IPS-NIHi11 (cell line): ENCODE data around the gene RAPGEF1.

Experiments used
- DNase-seq: peaks from one replicate; pipeline ENCODE4 v3.0.0; 2012; ENCODE audit warnings: mixed read lengths, low spot score

RAPGEF1 gene

GRCh38 chr9:131625508-131625787 lies 114.4 kb downstream of the RAPGEF1 start:
- no peak for DNase-seq

- no peak for DNase-seq
Observed at GRCh38 chr9:131624636-131625507, 115.0 kb downstream of the RAPGEF1 start.

DNA sequence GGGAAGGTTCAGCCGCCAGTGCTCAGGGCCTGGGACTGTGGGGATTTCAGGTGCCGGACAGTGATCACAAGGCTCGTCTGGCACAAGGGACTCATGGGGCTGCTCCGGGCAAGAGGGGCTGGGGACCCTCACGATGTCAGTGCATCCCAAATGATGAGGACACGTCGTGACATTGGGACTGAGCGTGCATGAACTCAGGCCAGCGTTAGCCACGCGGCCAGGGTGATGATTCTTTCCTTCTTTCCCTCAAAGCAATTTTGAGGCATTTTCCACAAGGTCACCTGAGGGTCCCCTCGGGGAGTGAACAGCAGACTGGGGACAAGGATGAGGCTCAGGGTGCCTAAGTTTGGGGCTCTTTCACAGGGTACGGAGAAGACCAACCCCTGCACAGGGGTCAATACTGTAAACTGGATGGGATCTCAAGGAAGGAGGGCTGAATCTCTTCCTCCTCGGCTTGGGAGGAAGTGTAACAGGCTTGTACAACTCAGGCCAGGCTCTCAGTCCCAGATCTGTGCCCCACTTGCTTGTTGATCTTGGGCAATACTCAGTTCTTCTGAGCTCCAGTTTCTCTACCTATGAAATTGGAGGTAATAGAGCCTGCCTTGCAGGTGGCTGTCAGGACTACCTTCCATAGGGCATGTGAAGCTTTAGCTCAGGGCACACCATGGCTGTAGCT lies 116.1 kb downstream of the RAPGEF1 start:
- DNase-seq: no peak

- DNase-seq: no peak
Observed at GRCh38 chr9:131622523-131622922, 117.4 kb downstream of the RAPGEF1 start.

DNA sequence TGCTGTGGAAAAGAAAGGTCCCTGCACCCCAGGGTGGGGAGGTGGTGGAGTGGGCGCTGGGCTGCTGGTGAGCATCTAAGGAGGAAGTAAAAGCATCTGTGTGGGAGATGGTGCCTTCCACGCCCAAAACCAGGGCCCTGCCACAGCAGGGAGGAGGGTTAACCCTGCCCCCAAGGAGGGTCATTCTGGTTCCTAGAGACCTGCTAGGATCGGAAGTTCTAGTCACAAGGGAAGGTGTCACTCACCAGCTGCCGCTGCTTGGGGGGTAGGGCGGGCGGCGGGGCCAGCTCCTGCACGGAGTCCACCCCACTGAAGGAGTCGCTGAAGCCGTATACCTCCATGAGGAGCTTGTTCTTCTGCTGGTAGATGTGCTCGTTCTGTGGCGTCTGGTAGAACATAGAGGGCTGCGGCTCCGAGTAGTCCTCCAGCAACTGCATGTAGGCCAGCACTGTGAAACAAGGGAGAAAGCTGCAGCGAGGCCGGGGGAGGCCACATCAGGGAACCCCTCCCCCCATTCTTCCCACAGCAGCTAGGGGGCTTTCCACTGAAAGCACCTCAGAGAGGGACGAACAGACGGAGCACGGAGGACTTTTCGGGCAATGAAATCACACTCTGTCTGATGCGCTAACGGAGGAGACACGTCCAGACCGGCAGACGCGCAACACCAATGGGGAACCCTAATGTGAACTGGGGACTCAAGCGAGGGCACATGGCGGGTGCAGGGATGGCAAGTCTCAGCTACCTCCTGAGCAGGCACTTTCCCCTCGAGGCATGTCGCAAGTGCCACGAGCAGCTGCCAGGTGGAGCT lies 118.1 kb downstream of the RAPGEF1 start:
- DNase-seq: no peak

DNA sequence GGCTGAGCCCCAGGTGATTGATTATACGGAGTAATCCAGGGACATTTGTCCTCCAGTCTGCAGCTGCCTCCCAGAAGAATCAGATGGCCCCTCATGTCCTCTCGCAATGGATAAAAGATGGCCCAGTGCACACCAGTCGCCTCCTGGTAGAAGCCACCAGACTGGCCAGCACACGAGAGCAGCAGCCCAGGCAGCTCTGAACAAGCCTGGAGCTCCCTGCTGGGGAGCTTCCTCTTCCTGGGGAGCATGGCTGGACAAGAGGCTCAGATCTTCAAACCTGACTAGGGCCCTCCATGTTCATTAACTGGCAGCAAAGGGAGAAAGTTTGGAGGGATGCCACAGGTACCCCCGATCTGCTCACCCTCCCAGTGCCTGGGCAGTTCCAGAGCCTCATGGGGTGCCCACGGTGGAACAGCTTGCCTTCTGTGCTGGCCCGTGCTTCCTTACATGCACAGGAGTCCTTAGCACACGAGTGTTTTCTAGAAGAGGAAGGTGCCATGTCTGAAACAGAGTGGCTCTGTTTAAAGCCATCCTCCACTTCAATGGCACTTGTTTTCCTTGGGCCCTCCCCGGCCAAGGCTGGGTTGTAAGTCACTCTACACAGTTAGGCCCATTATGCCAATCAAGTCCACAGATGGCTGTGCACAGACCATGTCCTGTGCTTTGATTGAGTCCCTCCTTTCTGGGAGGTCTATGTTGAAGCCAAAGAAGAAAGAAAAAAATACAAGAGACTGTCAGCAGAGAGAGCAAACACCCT lies 118.9 kb downstream of the RAPGEF1 start:
- no peak for DNase-seq

DNA sequence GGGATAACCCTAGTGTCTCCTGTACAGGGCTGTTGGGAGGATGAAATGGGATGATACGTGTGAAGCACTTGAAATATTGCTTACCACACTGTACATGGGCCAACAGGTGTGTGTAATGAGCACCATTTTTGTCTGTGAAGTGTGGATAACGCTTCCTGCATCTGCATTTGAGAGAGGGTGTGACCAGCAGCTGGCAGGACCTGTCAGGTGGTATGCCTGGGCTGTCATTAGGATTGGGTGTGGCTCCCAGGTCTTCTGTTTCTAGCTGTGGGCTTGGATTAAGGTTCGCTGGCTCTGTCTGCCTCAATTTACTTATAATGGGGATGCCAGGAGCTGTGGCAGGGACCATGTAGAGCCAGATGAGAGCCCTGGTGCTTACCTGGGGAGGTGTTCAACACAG lies 120.2 kb downstream of the RAPGEF1 start:
- DNase-seq: no peak

DNA sequence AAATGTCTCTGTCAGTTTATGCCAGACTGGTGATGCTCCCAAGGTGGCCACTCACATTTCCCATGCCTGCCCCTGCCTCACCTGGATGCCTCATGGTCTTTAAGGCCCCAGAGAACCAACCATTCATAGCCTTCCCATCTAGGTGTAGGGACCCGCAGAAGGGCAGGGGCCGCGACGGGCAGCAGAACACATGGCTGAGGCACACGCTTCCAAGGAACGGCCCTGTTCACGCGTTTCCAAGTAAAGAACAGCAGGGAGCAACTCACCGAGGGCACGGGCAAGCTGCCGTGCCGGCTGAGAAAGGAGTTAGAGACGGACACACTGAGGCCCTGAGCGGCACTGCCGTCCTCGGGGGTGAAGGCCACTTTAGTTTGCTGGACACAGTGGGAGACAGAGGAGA lies 121.1 kb downstream of the RAPGEF1 start:
- no peak for DNase-seq

GRCh38 chr9:131618071-131618479 lies 121.8 kb downstream of the RAPGEF1 start:
- no peak for DNase-seq

DNA sequence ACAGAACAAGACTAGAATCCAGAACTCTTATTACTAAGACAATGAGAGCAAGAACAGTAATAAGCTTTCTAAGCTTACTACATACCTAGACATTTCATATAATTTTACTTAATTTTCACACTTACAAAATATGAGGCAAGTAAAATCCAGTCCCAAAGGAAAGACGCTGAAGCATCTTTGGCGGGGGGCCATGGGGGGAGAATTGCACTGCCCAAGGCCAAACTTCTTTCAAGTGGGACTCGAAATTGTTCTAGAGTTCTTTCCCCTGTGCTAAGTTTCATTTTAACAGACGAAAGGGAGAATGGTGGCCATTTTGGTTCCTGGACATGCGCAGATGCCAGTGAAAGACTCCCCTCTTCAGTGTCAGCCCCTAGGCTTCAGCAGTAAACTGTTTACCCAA lies 122.3 kb downstream of the RAPGEF1 start:
- no peak for DNase-seq

DNA sequence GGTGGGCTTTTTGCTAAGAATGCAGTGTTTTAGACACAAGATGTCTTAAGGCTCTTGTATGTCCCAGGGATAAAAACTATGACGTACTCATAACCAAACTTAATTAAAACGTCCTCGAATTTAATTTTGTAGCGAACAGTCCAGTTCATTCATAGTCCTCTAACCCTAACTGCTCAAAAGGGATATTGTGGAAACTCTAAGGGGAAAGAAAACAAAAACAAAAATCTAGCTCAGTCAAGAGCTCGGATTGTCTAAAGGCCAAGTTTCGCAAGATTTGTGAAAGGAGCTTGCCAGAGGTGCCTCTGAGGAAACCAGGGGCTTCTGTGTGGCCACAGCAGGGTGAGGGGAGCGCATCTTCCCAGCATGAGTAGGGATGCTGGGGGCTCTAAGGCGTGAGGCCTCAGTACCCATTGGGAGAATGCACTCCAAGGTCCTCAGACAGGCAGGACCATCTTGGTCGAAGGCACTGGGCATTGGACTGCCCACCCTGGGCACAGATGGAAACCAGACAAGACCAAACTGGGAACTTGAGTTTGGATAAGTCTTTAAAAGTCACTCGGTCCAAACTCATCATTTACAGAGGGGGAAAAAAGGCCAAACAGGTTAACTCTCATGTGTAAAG lies 122.8 kb downstream of the RAPGEF1 start:
- no peak for DNase-seq

- no peak for DNase-seq
Observed at GRCh38 chr9:131614340-131614915, 125.4 kb downstream of the RAPGEF1 start.

DNA sequence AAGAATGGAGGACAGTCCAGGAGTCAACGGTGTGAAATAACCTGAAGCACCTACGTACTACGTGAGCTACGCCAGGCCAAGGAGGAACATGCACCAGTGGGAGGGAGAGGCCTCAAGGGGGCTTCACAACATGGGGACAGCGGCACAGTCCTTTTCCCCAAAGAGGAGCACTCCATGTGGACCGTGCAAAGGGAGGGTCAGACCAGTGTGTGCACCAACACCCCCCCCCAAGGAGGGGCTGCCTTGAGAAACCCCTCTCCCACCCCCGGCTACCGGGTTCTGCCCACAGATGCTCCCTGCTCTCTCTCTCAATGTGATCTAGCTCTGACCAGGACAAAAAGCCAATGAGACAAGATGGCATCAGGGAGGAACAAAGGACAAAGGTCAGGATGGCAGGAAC lies 126.0 kb downstream of the RAPGEF1 start:
- DNase-seq: no peak

GRCh38 chr9:131612851-131613250 lies 127.0 kb downstream of the RAPGEF1 start:
- DNase-seq: no peak

- DNase-seq: no peak
Observed at GRCh38 chr9:131611586-131612315, 128.1 kb downstream of the RAPGEF1 start.

DNA sequence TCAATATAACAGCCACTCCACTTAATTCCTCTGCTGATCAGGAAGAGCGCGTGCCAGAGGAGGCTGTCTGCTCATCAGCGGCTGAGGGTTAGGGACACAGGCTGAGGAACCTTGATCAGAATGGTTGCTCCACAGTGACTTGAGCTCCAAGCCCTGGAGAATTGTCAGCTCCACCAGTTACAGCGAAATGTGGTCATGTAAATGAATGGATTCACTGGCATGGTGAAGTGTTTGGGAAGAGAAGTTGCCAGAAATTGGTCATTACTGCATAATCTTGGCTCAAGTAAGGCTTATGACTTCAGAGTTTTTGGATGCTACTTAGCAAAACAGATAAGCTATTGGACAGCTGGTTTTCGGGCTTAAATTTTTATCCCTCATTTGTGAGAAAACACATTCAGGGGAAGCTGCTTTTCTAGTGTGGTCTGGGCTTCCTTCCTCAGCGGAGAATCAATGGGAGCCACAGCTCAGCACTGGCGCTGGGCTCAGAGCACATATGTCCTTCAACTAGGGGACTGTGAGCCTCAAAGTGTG lies 129.6 kb downstream of the RAPGEF1 start:
- no peak for DNase-seq

GRCh38 chr9:131609099-131609830 lies 130.6 kb downstream of the RAPGEF1 start:
- DNase-seq: peak; percentile 52

DNA sequence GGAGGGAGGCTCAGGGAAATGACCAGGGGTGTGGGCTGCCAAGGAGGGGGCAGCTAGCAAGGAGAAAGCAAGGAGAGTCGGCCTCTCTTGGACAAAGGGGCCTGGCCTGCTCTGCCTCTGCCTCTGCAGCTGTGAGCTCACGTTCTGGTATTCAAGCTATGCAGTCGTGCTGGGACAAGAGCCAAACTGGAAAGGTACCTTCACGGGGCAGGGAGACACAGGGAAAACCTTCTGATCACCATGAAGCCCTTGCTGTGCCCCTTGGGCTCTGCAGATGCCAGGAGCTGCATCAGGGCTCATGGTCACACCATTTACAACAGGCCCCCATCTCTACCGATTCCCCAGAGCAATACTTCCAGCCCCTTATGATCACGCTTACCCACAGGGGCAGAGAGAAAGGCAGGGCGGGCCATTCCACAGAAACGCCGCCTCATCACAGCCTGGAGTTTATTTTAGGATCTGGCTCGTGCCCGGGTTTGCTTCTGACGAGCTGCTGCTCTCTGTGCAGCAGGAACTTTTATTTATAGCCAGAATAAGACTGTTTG lies 131.3 kb downstream of the RAPGEF1 start:
- peak; percentile 91 for DNase-seq

DNA sequence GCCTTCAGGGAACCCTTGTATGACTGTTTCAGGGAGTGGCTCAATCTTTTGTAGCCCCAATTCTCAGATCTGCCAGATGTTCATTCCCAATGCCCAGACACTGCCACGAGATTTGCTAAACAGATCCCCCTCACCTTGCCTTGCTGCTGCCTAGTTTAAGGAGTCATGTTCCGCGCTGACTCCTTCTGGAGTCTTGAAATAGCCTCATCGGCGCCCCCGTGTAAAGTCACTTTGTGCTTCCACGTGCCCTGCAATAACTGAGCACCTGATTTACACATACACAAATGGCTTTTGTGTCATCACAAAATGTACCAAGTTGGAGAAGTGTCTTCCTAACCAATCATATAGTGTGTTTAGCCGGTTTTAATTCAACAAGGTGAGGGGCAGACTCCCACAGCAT lies 132.3 kb downstream of the RAPGEF1 start:
- DNase-seq: no peak
